Psoas muscle (tissue), 8 donors: ENCODE data around the gene INPP5E. TPM values are rescaled to one million over a fixed set of nuclear protein-coding genes. Genes with fewer than 3 reads are reported as not detected.

Source experiments
- ATAC-seq, 4 donors: fragments of 200-7000 bp; cut with Tn5 transposase; one replicate each; pipeline ENCODE4 v1.9.1; 2020; ENCODE audit warnings: moderate library complexity in 3 of 4, mild to moderate bottlenecking in 2 of 4
- DNase-seq, 2 donors: peaks; one replicate each; pipeline ENCODE4 v3.0.0-alpha.2; 2020
- H3K27ac ChIP-seq: fragments of 200-600 bp; one replicate; pipeline ENCODE4 v1.8.0; 2022
- H3K27me3 ChIP-seq, 3 donors: fragments of 200-600 bp in 1 of 3; one replicate each; pipeline versions ENCODE4 v1.6.1 to v1.8.0; 2013 to 2022; ENCODE audit warnings: low read length in 2 of 3, mild to moderate bottlenecking in 2 of 3, moderate library complexity in 1 of 3; ENCODE audit not compliant: insufficient read depth in 3 of 3
- H3K36me3 ChIP-seq, 2 donors: fragments of 200-600 bp in 1 of 2; one replicate each; pipeline versions ENCODE4 v1.6.1 to v1.8.0; 2013 to 2022; ENCODE audit warnings: low read depth in 1 of 2, mild to moderate bottlenecking in 1 of 2, moderate library complexity in 1 of 2; ENCODE audit not compliant: insufficient read depth in 1 of 2
- H3K4me1 ChIP-seq: fragments of 200-600 bp; one replicate; pipeline ENCODE4 v1.8.0; 2022
- H3K4me3 ChIP-seq: fragments of 200-600 bp; one replicate; pipeline ENCODE4 v1.8.0; 2022; ENCODE audit warnings: mild to moderate bottlenecking
- H3K9me3 ChIP-seq: fragments of 200-600 bp; one replicate; pipeline ENCODE4 v1.8.0; 2022
- CTCF ChIP-seq: fragments of 200-600 bp; IDR thresholded peaks from one replicate; pipeline ENCODE4 v1.8.0; 2022; ENCODE audit warnings: antibody characterized with exemption
- WGBS, 3 donors: extraction: QIAGEN DNeasy Blood & Tissue Kit; methylation state at CpG; one replicate each; pipeline versions ENCODE4 v1.1.6 to v1.1.7; 2013; 5-methylcytosine and 5-hydroxymethylcytosine counted together
- intact Hi-C, 2 donors: fragments of 100-400 bp; cut with DNase I; formaldehyde crosslinking; loops; one replicate each; pipeline versions ENCODE4 v1.11.0 to v1.14.2; 2022
- polyA plus RNA-seq, 3 donors: library from polyadenylated mRNA; stranded (reverse); fragments of 200-250 nt; gene quantifications; one replicate each; pipeline ENCODE4 v1.2.3, GENCODE V29; 2013
- total RNA-seq, 4 donors: library from RNA; stranded (reverse); fragmentation: NEBNext Ultra II Directional in 2 of 4; extraction: Animal tissue kit (Norgen Biotek cat#: 25700) in 2 of 4; gene quantifications; one replicate each; pipeline versions ENCODE4 v1.2.1 to v1.2.4, GENCODE V29; 2021 to 2023
- donor health status: healthy with polysubstance abuse.
- donor health status: DM: no; HTN: no; CAD: no; lungs with moderate emphysema.
- donor health status: Bipolar disorder and iron deficiency.
- donor health status: healthy.
- donor health status: DM: yes; HTN: yes; CAD: no.
- donor health status: DM: no; HTN: no; CAD: no.
- donor health status: DM: no; HTN: no; CAD: no.
- donor health status: DM: yes; HTN: yes; CAD: no.

The INPP5E gene
- total and polyA plus RNA-seq, 7 donors: 4.7 to 9.6 (median 5.3) TPM

DNA sequence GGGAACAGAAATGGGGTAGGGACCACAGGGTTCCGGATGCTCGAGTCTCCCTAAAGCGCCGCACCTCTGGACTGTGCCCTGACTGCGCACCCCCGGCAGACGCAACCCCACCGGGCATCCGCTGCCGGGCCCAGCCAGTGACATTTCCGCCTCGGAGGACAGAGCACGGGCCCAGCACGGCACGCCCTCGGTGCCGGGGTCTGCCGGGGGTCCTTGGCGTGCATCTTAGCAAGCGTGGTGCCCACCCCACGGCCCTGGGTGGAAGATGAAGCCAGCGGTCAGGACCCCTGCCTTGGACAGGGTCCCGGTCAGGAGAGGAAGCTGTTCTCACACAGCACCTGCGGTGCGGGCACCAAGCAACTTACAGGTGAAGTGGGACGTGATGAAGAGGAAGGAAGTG is 7.1 kb downstream of the INPP5E start:
- Histone ChIP-seq H3K36me3 (peaks cover 0 to 57% of the 10 kb centered on the region in 2 donors), H3K27me3 (no peaks in the 10 kb centered on the region), H3K4me1 (peaks cover 12% of the 10 kb centered on the region), H3K9me3 (no peaks in the 10 kb centered on the region), H3K4me3 (no peak overlapping the region), H3K27ac (no peak overlapping the region)
- intact Hi-C loops: no loop called here
- no peak for DNase-seq
- WGBS, 3 donors: 88 to 97% (median 93%) methylated on average over 26 of the region's 26 CpGs
- no peak for ATAC-seq
- TF ChIP-seq CTCF: no peak

GRCh38 chr9:136431782-136432350 is 7.8 kb downstream of the INPP5E start:
- no peak for ATAC-seq
- H3K27ac ChIP-seq: no peak overlapping the region
- H3K4me1 ChIP-seq: peaks cover 5% of the 10 kb centered on the region
- peaks cover 0 to 62% of the 10 kb centered on the region in 2 donors for H3K36me3 ChIP-seq
- DNase-seq: no peak
- intact Hi-C loops: no loop called here
- no peaks in the 10 kb centered on the region for H3K27me3 ChIP-seq
- no peak for TF ChIP-seq CTCF
- 90 to 93% (median 93%) methylated on average over 35 to 36 of the region's 36 CpGs for WGBS, 3 donors
- H3K9me3 ChIP-seq: no peaks in the 10 kb centered on the region
- no peak overlapping the region for H3K4me3 ChIP-seq

GRCh38 chr9:136430588-136431234 is 8.9 kb downstream of the INPP5E start:
- Histone ChIP-seq H3K4me3 (no peak overlapping the region), H3K27ac (no peak overlapping the region), H3K4me1 (no peaks in the 10 kb centered on the region), H3K9me3 (no peaks in the 10 kb centered on the region), H3K27me3 (no peaks in the 10 kb centered on the region), H3K36me3 (peaks cover 0 to 62% of the 10 kb centered on the region in 2 donors)
- TF ChIP-seq CTCF: no peak
- intact Hi-C loops: no loop called here
- DNase-seq: no peak
- no peak for ATAC-seq
- 90 to 92% (median 91%) methylated on average over 25 to 29 of the region's 29 CpGs for WGBS, 3 donors

DNA sequence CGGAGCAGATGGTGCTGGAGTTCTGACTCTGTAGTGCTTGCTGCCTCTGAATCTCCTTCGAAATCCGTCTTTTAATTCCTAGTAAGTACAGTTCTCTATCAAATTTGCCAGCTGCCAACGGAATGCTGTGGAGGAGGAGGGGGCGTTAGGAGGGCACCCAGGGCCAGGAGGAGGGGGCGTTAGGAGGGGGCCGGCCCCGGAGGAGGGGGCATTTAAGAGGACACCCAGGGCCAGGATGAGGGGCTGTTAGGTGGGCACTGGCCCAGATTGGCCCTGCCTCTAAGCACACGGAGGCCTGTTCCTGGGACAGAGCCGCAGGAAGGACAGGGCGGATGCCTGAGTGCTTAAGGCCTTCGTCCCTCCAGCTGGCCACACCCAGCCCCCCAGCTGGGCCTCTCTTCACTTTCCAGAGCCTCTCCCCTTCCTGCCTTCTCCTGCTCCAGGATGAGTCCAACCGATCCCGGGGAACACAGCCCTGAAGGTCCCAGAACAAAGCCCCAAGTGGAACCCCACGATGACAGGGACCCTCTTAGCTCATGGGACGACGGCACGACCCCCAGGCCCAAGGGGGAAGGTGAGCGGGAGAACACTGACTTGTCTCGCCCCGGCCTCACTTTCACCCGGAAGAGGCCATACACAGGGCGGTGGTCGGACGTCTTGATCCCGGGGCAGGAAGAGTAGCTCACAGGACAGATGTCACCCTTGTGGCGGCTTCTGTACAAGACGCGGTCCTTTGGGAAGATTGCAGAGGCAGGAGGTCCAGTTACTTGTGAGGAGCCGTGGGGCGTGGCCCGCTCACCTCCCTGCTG is 9.8 kb downstream of the INPP5E start:
- Histone ChIP-seq H3K27me3 (no peaks in the 10 kb centered on the region), H3K4me3 (no peak overlapping the region), H3K4me1 (no peaks in the 10 kb centered on the region), H3K9me3 (no peaks in the 10 kb centered on the region), H3K27ac (no peak overlapping the region), H3K36me3 (peaks cover 0 to 68% of the 10 kb centered on the region in 2 donors)
- WGBS, 3 donors: 70 to 78% (median 77%) methylated on average over 29 to 32 of the region's 32 CpGs
- no peak for TF ChIP-seq CTCF
- no peak for DNase-seq
- ATAC-seq: peak in 2 of 4 donors; percentile 5 to 6
- intact Hi-C loops: no loop called here
